ENCODE results near the gene EDN1. TPM values are rescaled to one million over a fixed set of nuclear protein-coding genes. Genes with fewer than 3 reads are reported as not detected.

Gene EDN1
- polyA plus RNA-seq, 1 donor (not counting 4 experiments of a cell fraction or from before 2014, with no cell fraction given) = 17.2 TPM

DNA sequence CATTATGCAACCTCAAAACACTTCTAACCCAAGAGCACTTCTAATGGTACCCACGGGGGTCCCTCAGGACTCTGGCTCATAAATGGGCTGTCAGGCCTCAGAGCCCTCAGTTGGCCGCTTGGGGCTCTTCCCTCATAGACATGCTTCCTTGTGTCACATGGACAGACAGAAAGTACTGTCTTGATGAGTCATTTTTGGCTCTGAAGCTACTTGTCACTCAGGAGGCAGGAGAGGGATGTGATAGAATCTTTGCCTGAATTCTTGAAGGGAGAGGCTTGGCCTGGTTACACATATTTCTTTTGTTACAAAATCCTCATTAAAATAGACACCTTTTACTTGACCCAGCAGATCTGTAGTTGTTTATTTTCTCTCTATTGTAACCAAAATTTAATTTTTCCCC lies 15.1 kb upstream of the EDN1 start:
- Histone ChIP-seq H3K4me3 (ENCODE audit: control insufficient read depth in 2 of 3, extremely low read depth in 1 of 3, insufficient read depth in 2 of 3, low read depth in 1 of 3, low read length in 3 of 3) (no peak overlapping the region), H2AFZ (ENCODE audit: control insufficient read depth, low read length) (no peak overlapping the region), H3K27me3 (ENCODE audit: control insufficient read depth, extremely low read depth, insufficient read depth, low read length) (no peaks in the 10 kb centered on the region), H3K4me1 (ENCODE audit: control insufficient read depth, extremely low read depth, insufficient read depth, low read length) (peaks cover 8% of the 10 kb centered on the region), H3K27ac (ENCODE audit: control insufficient read depth, insufficient read depth, low read length) (no peak overlapping the region), H3K9me1 (ENCODE audit: control insufficient read depth, extremely low read depth, insufficient read depth, low read length) (no peaks in the 10 kb centered on the region), H3K9me3 (ENCODE audit: control insufficient read depth, low read depth, low read length) (no peaks in the 10 kb centered on the region), H3K4me2 (ENCODE audit: control insufficient read depth, extremely low read depth, insufficient read depth, low read depth, low read length) (no peak overlapping the region), H3K79me2 (ENCODE audit: control insufficient read depth, insufficient read depth, low read length) (no peaks in the 10 kb centered on the region), H4K20me1 (ENCODE audit: control insufficient read depth, extremely low read depth, insufficient read depth, low read length) (no peaks in the 10 kb centered on the region), H3K9ac (ENCODE audit: control insufficient read depth, extremely low read depth, insufficient read depth, low read length) (no peak overlapping the region), H3K36me3 (ENCODE audit: control insufficient read depth in 2 of 2, extremely low read depth in 1 of 2, insufficient read depth in 2 of 2, low read length in 2 of 2) (no peaks in the 10 kb centered on the region)
- FAIRE-seq (peak; percentile 57), DNase-seq (ENCODE audit: low read depth, low spot score) (no peak)
- TF ChIP-seq, protein P1, sequence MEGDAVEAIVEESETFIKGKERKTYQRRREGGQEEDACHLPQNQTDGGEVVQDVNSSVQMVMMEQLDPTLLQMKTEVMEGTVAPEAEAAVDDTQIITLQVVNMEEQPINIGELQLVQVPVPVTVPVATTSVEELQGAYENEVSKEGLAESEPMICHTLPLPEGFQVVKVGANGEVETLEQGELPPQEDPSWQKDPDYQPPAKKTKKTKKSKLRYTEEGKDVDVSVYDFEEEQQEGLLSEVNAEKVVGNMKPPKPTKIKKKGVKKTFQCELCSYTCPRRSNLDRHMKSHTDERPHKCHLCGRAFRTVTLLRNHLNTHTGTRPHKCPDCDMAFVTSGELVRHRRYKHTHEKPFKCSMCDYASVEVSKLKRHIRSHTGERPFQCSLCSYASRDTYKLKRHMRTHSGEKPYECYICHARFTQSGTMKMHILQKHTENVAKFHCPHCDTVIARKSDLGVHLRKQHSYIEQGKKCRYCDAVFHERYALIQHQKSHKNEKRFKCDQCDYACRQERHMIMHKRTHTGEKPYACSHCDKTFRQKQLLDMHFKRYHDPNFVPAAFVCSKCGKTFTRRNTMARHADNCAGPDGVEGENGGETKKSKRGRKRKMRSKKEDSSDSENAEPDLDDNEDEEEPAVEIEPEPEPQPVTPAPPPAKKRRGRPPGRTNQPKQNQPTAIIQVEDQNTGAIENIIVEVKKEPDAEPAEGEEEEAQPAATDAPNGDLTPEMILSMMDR (optimal IDR thresholded peaks at IDR 0.05 in 1 of 3, IDR thresholded peaks at IDR 0.05 in 1 of 3, conservative IDR thresholded peaks at IDR 0.05 in 1 of 3; ENCODE audit: extremely low read depth in 1 of 3, insufficient read depth in 2 of 3, low read length in 3 of 3) = peak in 2 of 3 experiments; percentile 2 to 26
- no peak for TF ChIP-seq EZH2 (IDR thresholded peaks at IDR 0.05; ENCODE audit: low read length)
- dilution Hi-C loops (cut with MboI; ENCODE audit: extremely low pct_ligation_motif_present, low sequenced_read_pairs) = no loop called here

DNA sequence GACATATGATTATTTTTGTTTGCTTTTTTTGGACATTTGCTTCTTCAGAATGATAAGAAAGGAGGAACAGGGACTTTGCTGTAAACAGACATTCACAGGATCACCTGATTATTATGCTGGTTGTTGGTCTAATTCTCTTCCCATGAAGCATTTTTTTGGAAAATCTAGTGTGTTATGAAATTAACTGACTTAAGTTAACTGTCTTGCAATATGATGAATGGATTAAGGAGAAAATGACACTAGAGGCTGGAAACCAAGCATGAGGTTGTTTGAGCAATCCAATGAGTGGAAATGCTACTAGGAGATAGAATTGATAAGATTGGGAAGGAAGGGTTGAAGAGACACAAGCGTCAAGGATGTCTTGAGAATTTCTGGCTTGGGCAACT lies 13.2 kb upstream of the EDN1 start:
- TF ChIP-seq, protein P1 (optimal IDR thresholded peaks at IDR 0.05 in 1 of 3, IDR thresholded peaks at IDR 0.05 in 1 of 3, conservative IDR thresholded peaks at IDR 0.05 in 1 of 3; ENCODE audit: extremely low read depth in 1 of 3, insufficient read depth in 2 of 3, low read length in 3 of 3) = no peak
- TF ChIP-seq EZH2 (IDR thresholded peaks at IDR 0.05; ENCODE audit: low read length) = no peak
- DNase-seq (ENCODE audit: low read depth, low spot score) (no peak), FAIRE-seq (no peak)
- Histone ChIP-seq H4K20me1 (ENCODE audit: control insufficient read depth, extremely low read depth, insufficient read depth, low read length) (no peaks in the 10 kb centered on the region), H3K79me2 (ENCODE audit: control insufficient read depth, insufficient read depth, low read length) (no peaks in the 10 kb centered on the region), H3K36me3 (ENCODE audit: control insufficient read depth in 2 of 2, extremely low read depth in 1 of 2, insufficient read depth in 2 of 2, low read length in 2 of 2) (no peaks in the 10 kb centered on the region), H3K4me3 (ENCODE audit: control insufficient read depth in 2 of 3, extremely low read depth in 1 of 3, insufficient read depth in 2 of 3, low read depth in 1 of 3, low read length in 3 of 3) (no peak overlapping the region), H2AFZ (ENCODE audit: control insufficient read depth, low read length) (no peak overlapping the region), H3K9me3 (ENCODE audit: control insufficient read depth, low read depth, low read length) (no peaks in the 10 kb centered on the region), H3K4me1 (ENCODE audit: control insufficient read depth, extremely low read depth, insufficient read depth, low read length) (peaks cover 13% of the 10 kb centered on the region), H3K27ac (ENCODE audit: control insufficient read depth, insufficient read depth, low read length) (no peak overlapping the region), H3K9ac (ENCODE audit: control insufficient read depth, extremely low read depth, insufficient read depth, low read length) (no peak overlapping the region), H3K27me3 (ENCODE audit: control insufficient read depth, extremely low read depth, insufficient read depth, low read length) (no peaks in the 10 kb centered on the region), H3K4me2 (ENCODE audit: control insufficient read depth, extremely low read depth, insufficient read depth, low read depth, low read length) (no peak overlapping the region), H3K9me1 (ENCODE audit: control insufficient read depth, extremely low read depth, insufficient read depth, low read length) (no peaks in the 10 kb centered on the region)
- dilution Hi-C loops (cut with MboI; ENCODE audit: extremely low pct_ligation_motif_present, low sequenced_read_pairs) = no loop called here
